ENCODE data around the gene GAN.

DNA sequence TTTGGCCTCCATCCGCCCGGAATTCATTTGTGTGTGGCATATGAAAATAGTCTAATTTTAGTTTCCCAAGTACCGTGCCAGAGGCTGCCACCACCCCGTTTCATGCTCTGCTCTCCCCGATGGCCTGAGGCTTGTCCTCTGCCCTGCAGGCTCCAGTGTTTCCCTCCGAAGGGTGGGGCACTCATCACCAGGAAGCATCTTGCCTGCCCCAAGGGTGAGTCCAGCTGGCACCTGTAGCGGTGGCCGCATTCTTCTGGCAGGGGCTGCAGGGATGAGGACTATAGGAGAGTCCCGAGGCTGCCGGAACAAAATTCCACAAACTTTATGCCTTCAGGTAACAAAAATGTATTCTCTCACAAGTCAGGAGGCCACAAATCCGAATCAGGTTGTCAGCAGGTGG, 106.8 kb downstream of the GAN start:
- no peak for TF ChIP-seq POLR2AphosphoS5 (IDR thresholded peaks at IDR 0.05; ENCODE audit: low read depth, low read length)
- no peak for TF ChIP-seq POLR2A (IDR thresholded peaks at IDR 0.05; ENCODE audit: low read depth, low read length)
